MCF 10A (cell line): ENCODE results near the gene ARHGEF17. TPM values are rescaled to one million over a fixed set of nuclear protein-coding genes. Genes with fewer than 3 reads are reported as not detected.
"Not testable (repeated sequence)": the region's sequence is repeated elsewhere in the genome, so short reads cannot be mapped to it uniquely, and the experiment has no call there.

Experiments
- BruUV-seq: library from RNA; stranded (reverse); fragments of 400-500 nt; replicated peaks from 2 replicates; lab custom pipeline; 2021; lab: Mats Ljungman, UMichigan
- CTCF ChIA-PET: fragments of 300-600 bp; sonication (Branson Sonifier 250); formaldehyde crosslinking; extraction: SDS; loops from one replicate; lab custom pipeline; 2021; ENCODE audit warnings: antibody characterized with exemption, inconsistent platforms; lab: Yijun Ruan, JAX
- POLR2A ChIA-PET: fragments of 300-600, 350-650 bp; sonication (Branson Sonifier 250); formaldehyde crosslinking; extraction: SDS; loops from one replicate; lab custom pipeline; 2020; ENCODE audit warnings: antibody characterized with exemption, inconsistent platforms; lab: Yijun Ruan, JAX
- DNase-seq: peaks from one replicate; pipeline ENCODE4 v3.0.0-alpha.2; 2018; ENCODE audit not compliant: unreplicated experiment
- H3K27ac Mint-ChIP-seq: one replicate; pipeline ENCODE4 v1.8.0; 2022; ENCODE audit warnings: mild to moderate bottlenecking, low read depth, mixed read lengths; ENCODE audit not compliant: unreplicated experiment
- H3K27me3 Mint-ChIP-seq: one replicate; pipeline ENCODE4 v1.8.0; 2022; ENCODE audit warnings: mixed read lengths; ENCODE audit not compliant: insufficient read depth, unreplicated experiment
- H3K36me3 Mint-ChIP-seq: one replicate; pipeline ENCODE4 v1.8.0; 2022; ENCODE audit warnings: mild to moderate bottlenecking, moderate library complexity, mixed read lengths; ENCODE audit not compliant: insufficient read depth, unreplicated experiment
- H3K4me1 Mint-ChIP-seq: one replicate; pipeline ENCODE4 v1.8.0; 2022; ENCODE audit warnings: mixed read lengths; ENCODE audit not compliant: insufficient read depth, unreplicated experiment
- H3K4me3 Mint-ChIP-seq: one replicate; pipeline ENCODE4 v1.8.0; 2022; ENCODE audit warnings: mild to moderate bottlenecking, moderate library complexity, mixed read lengths; ENCODE audit not compliant: unreplicated experiment
- H3K9me3 Mint-ChIP-seq: one replicate; pipeline ENCODE4 v1.8.0; 2022; ENCODE audit warnings: mixed read lengths; ENCODE audit not compliant: unreplicated experiment
- CTCF ChIP-seq: fragments of 200-600 bp; IDR thresholded peaks from one replicate; pipeline ENCODE4 v1.8.0; 2022; ENCODE audit warnings: antibody characterized with exemption, mild to moderate bottlenecking; ENCODE audit not compliant: unreplicated experiment
- intact Hi-C: fragments of 100-400 bp; cut with micrococcal nuclease; formaldehyde crosslinking; loops from 2 replicates; pipeline ENCODE4 v1.14.1; 2022
- total RNA-seq: library from RNA; stranded (reverse); gene quantifications from 2 replicates; pipeline ENCODE4 v1.2.3, GENCODE V29; 2022

ARHGEF17 gene
- total RNA-seq, 1 experiment from 2014 or later = 27.6 TPM

DNA sequence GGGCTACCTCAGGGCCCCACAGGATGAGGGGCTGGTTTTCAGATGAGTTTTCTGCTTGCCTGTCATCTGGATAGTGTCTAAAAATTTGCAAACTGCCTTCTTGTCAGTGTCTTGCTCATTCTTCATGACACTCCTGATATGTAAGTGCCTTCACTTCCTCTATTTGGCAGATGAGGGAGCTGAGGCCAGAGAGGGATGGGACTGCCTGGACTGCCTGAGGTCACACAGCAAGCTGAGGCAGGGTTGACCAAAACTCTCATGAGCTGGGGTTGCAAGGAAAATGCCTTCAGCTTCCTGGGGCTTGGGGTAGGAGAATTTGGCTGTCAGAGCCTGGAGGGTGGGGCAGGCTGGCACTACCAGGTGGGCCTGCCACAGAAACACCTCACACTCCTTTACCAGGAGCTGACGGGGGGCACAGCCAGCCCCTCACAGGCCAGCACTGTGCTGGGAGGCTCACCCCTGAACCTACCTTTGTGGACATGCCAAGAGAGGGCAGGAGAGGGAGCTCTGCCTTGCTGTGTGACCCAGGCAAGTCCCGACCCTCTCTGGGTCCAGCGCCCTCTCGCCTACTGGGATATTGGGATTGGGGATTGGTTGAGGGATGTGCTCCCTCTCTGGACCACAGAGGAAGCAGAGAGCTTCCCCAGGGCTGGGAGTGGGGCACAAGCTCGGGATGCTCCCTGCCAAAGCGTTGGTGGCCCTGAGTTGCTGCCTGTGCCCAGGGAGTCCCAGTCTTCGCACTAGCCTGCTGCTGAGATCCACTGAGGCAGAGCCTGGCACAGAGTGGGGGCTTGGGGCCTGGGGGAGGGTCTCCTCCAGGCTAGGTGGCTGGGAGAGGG lies 37.8 kb upstream of the ARHGEF17 start:
- TF ChIP-seq CTCF = no peak
- Mint-ChIP-seq H3K27me3 (peaks cover 13% of the 10 kb centered on the region), H3K9me3 (no peaks in the 10 kb centered on the region), H3K36me3 (no peaks in the 10 kb centered on the region), H3K4me1 (no peaks in the 10 kb centered on the region), H3K27ac (no peak overlapping the region), H3K4me3 (no peak overlapping the region)
- no TSS peak for BruUV-seq
- intact Hi-C loops = no loop called here
- DNase-seq = no peak
- POLR2A ChIA-PET = interaction anchor here (0.5 kb wide), 1 partner anchor 65 kb away, joined by 3 read pairs; no protein-coding TSS in a partner anchor
- CTCF ChIA-PET = interaction anchor here (0.6 to 1.4 kb wide), 5 partner anchors 14 to 789 kb away, joined by 3 to 5 read pairs (median 4); no protein-coding TSS in a partner anchor

DNA sequence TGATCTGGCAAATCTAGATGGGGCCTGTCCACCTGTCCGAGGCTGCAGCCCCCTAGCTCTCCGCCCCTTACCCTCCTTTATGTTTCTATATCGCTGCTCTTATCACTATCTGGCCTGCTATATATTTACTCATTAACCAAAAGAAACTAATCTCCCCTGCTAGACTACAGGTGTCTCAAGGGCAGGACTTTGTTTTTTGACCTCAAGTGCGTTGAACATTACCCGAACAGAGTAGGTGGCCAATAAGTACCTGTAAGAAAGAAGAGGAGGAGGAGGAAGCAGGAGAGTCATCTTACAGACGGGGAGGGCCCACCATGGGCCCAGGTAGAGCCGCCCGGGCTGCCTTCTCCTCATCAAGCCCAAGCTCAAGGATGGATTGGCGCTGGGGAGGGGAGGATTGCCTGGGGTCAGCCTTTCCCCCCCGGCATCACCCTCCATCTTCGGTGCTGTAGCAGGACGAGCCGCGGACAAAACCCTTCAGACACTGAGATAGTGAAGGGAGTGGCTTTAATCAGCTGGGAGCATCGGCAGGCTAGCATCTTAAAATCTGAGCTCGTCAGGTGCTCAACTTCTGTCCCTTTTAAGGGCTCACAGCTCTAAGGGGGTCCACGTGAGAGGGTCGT lies 37.1 kb upstream of the ARHGEF17 start:
- POLR2A ChIA-PET = interaction anchor here (0.5 kb wide), 1 partner anchor 65 kb away, joined by 3 read pairs; no protein-coding TSS in a partner anchor
- intact Hi-C loops = no loop called here
- Mint-ChIP-seq H3K9me3 (no peaks in the 10 kb centered on the region), H3K27me3 (peaks cover 6% of the 10 kb centered on the region), H3K27ac (no peak overlapping the region), H3K4me3 (no peak overlapping the region), H3K4me1 (no peaks in the 10 kb centered on the region), H3K36me3 (no peaks in the 10 kb centered on the region)
- no TSS peak for BruUV-seq
- no peak for TF ChIP-seq CTCF
- CTCF ChIA-PET = interaction anchor here (0.6 to 1.4 kb wide), 4 partner anchors 15 to 790 kb away, joined by 3 to 4 read pairs (median 4); no protein-coding TSS in a partner anchor
- no peak for DNase-seq

DNA sequence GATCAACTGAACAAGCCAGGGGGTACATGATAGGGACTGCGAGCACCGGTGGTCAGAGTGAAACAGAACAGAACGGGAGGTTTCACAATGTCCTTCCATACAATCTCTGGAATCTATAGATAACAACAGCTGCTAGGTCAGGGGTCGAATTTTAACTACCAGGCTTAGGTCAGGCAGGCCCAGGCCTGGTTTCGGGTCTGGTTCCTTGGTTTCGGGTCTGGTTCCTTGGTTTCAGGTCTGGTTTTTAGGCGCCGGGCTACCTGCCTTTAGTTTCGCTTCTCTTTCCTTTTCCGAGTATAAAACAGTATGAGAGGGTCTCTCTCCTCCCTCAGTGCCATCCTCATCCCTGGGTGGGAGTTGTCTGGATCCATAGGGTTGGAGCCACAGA lies 36.6 kb upstream of the ARHGEF17 start:
- DNase-seq, BruUV-seq, H3K27me3 Mint-ChIP-seq, H3K36me3 Mint-ChIP-seq, intact Hi-C loops, H3K4me1 Mint-ChIP-seq, POLR2A ChIA-PET, H3K9me3 Mint-ChIP-seq, H3K27ac Mint-ChIP-seq, H3K4me3 Mint-ChIP-seq: not testable (repeated sequence)
- CTCF ChIA-PET = interaction anchor here (0.7 to 1.8 kb wide), 4 partner anchors 10 to 80 kb away, joined by 3 to 8 read pairs (median 3); no protein-coding TSS in a partner anchor

GRCh38 chr11:73271936-73272679 lies 36.0 kb upstream of the ARHGEF17 start, which contains the start of gene P2RY6:
Gene P2RY6 (plus strand): TSS chr11:73272338. CDS start chr11:73296519, 24,181 bp downstream.
- H3K36me3 Mint-ChIP-seq = no peaks in the 10 kb centered on the region
- no TSS peak for BruUV-seq
- CTCF ChIA-PET = interaction anchor here (0.6 to 1.8 kb wide), 4 partner anchors 10 to 1882 kb away, joined by 3 to 8 read pairs (median 3); no protein-coding TSS in a partner anchor
- H3K4me3 Mint-ChIP-seq = no peak within 1 kb of the TSS
- no peaks in the 10 kb centered on the region for H3K27me3 Mint-ChIP-seq
- intact Hi-C loops = no loop called here
- DNase-seq = peak; percentile 80
- POLR2A ChIA-PET = interaction anchor here (0.5 kb wide), 1 partner anchor 506 kb away, joined by 3 read pairs; no protein-coding TSS in a partner anchor
- no peaks in the 10 kb centered on the region for H3K9me3 Mint-ChIP-seq
- no peak within 1 kb of the TSS for H3K27ac Mint-ChIP-seq
- H3K4me1 Mint-ChIP-seq = no peaks in the 10 kb centered on the region
- TF ChIP-seq CTCF = no peak
